ENCODE results near the gene TDRD1.

DNA sequence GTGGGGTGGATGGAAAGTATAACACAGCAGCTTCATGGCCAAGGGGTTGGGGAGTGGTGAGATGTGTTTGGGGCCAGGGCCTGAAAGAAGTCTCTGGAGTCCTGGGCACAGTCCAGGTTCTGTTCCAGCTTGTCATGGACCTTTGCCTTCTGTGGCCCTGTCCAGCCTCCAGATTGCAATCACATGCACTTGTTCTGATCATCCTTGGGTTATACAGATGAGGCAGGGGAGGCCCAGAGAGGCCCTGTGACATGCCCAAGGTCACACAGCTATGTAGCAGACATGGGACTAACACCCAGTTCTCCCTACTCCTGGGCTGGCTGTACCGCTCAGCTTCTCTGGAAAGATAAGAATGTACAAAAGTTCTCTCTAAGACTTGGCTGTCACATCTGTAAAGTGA lies 71.6 kb downstream of the TDRD1 start:
- TF ChIP-seq CTCF (IDR thresholded peaks at IDR 0.05) (no peak), POLR2A (IDR thresholded peaks at IDR 0.05) (no peak)
